OCI-M2 (cell line): ENCODE data around the gene GID4.

Experiments
- DNase-seq: peaks from one replicate; lab custom pipeline; 2025; ENCODE audit not compliant: unreplicated experiment; lab: John Stamatoyannopoulos, UW

GID4 gene

GRCh38 chr17:18099516-18099915 is 60.3 kb downstream of the GID4 start:
- no peak for DNase-seq

GRCh38 chr17:18100616-18101015 is 61.4 kb downstream of the GID4 start:
- DNase-seq = no peak

- no peak for DNase-seq
Measured at GRCh38 chr17:18101828-18102227, 62.6 kb downstream of the GID4 start.

GRCh38 chr17:18102640-18103039 is 63.4 kb downstream of the GID4 start:
- DNase-seq = no peak

GRCh38 chr17:18105027-18105426 is 65.8 kb downstream of the GID4 start:
- DNase-seq = no peak

- no peak for DNase-seq
Measured at GRCh38 chr17:18105595-18105994, 66.4 kb downstream of the GID4 start.

GRCh38 chr17:18106211-18106610 is 67.0 kb downstream of the GID4 start:
- no peak for DNase-seq

- no peak for DNase-seq
Measured at GRCh38 chr17:18107061-18107790, 68.0 kb downstream of the GID4 start.

- no peak for DNase-seq
Measured at GRCh38 chr17:18107971-18108370, 68.8 kb downstream of the GID4 start.

- no peak for DNase-seq
Measured at GRCh38 chr17:18108401-18109312, 69.4 kb downstream of the GID4 start, which contains the start of gene MYO15A. Gene MYO15A, plus strand, starts transcription at chr17:18108756. Its CDS starts 10,045 bp downstream, at chr17:18118801.

- DNase-seq = no peak
Measured at GRCh38 chr17:18109935-18110485, 70.8 kb downstream of the GID4 start.

- DNase-seq = no peak
Measured at GRCh38 chr17:18110636-18111145, 71.5 kb downstream of the GID4 start.

- no peak for DNase-seq
Measured at GRCh38 chr17:18111330-18111971, 72.2 kb downstream of the GID4 start.

GRCh38 chr17:18115517-18115916 is 76.3 kb downstream of the GID4 start:
- no peak for DNase-seq

- no peak for DNase-seq
Measured at GRCh38 chr17:18116078-18116477, 76.9 kb downstream of the GID4 start.

- DNase-seq = no peak
Measured at GRCh38 chr17:18117533-18117932, 78.3 kb downstream of the GID4 start.
